ENCODE results near the gene SLX9. TPM values are rescaled to one million over a fixed set of nuclear protein-coding genes. Genes with fewer than 3 reads are reported as not detected.

The SLX9 gene
- total RNA-seq, 1 experiment from 2014 or later = 58.7 TPM

DNA sequence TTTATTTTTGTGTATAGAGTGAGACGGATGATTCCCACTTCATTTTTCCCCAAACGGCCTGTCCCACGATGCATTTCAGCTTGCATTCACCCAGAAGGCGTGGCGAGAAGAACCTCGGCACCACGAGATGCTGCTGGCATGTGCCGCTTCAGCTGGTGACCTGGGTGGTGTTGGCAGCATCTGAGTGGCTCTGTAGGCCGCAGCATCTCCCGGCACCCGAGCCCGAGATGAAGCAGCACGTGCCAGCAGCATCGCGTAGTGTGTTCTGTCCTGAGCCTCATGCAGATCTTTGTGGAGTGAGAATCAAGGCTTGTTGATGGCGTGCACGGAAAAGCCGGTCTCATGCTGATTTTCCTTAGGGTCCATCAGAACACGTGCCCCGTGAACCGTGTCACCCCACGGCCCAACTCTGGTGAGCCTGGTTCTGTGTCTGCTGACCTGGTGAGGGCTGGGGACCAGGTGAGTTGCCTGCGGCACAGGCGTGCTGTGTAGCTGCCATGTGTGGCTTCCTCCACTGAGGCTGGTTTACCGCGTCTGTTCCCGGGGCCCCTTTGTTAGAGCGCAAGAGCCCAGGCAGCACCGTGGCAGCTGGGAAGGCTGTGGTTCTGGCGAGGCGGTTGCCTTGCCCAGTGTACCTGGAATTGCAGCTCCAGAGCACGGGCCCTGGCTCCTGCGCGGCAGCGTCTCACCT lies 16.7 kb downstream of the SLX9 start:
- ChIA-PET CTCF (interaction anchor here (0.6 to 18.5 kb wide), 2 partner anchors 8 to 182 kb away, joined by 3 to 302 read pairs; no protein-coding TSS in a partner anchor), POLR2A (no interaction called here)
- no peaks in the 10 kb centered on the region for H3K9me3 Mint-ChIP-seq (ENCODE audit: unreplicated experiment)
- peaks cover 50% of the 10 kb centered on the region for H3K36me3 Mint-ChIP-seq (ENCODE audit: insufficient read depth, unreplicated experiment)
- H3K4me3 Mint-ChIP-seq (ENCODE audit: unreplicated experiment) = no peak overlapping the region
- DNase-seq (ENCODE audit: unreplicated experiment) = no peak
- no TSS peak for BruUV-seq (replicated peaks)
- intact Hi-C loops (cut with micrococcal nuclease) = no loop called here
- no peaks in the 10 kb centered on the region for H3K27me3 Mint-ChIP-seq (ENCODE audit: insufficient read depth, unreplicated experiment)
- H3K4me1 Mint-ChIP-seq (ENCODE audit: insufficient read depth, unreplicated experiment) = no peaks in the 10 kb centered on the region
- H3K27ac Mint-ChIP-seq (ENCODE audit: low read depth, unreplicated experiment) = no peak overlapping the region
- TF ChIP-seq, protein P1, sequence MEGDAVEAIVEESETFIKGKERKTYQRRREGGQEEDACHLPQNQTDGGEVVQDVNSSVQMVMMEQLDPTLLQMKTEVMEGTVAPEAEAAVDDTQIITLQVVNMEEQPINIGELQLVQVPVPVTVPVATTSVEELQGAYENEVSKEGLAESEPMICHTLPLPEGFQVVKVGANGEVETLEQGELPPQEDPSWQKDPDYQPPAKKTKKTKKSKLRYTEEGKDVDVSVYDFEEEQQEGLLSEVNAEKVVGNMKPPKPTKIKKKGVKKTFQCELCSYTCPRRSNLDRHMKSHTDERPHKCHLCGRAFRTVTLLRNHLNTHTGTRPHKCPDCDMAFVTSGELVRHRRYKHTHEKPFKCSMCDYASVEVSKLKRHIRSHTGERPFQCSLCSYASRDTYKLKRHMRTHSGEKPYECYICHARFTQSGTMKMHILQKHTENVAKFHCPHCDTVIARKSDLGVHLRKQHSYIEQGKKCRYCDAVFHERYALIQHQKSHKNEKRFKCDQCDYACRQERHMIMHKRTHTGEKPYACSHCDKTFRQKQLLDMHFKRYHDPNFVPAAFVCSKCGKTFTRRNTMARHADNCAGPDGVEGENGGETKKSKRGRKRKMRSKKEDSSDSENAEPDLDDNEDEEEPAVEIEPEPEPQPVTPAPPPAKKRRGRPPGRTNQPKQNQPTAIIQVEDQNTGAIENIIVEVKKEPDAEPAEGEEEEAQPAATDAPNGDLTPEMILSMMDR (IDR thresholded peaks at IDR 0.05; ENCODE audit: unreplicated experiment) = no peak

DNA sequence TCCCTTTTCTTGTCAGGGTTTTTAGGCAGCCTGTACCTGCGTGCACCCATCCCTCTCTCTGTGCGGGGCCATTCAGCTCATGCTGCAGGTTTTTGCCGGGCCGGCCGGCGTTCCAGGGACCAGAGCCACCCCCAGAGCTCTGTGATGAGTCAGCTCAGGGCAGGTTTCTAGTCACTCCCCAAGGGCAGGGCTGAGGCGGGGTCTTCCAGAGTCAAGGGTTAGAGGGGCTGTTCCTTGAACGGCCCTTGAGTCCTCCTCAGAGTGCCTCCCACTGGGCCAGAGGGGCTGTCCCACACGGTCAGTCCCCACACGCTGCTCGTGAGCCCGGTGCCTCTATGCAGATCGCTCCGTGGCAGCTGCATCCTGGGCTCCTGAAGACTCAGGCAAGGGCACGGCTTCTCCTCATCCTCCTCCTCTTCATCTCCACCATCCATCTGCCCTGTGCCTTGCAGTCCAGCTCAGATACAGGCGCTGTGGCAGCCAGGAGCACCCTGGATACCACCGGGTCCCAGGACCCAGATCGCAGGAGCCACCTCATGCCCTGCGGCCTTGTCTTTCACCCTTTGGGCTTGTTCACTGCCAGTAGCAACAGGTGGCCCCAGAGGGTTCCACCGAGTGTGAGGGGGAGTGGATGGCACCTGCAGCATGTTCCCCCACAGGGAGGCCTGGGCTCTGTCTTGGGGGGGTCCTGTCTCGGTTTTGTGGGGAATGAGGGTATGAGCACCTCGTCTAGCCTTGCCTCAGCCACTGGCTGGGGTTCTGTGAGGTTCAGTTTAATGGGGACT lies 17.4 kb downstream of the SLX9 start:
- intact Hi-C loops (cut with micrococcal nuclease) = no loop called here
- TF ChIP-seq, protein P1 (IDR thresholded peaks at IDR 0.05; ENCODE audit: unreplicated experiment) = no peak
- no peaks in the 10 kb centered on the region for H3K9me3 Mint-ChIP-seq (ENCODE audit: unreplicated experiment)
- peaks cover 56% of the 10 kb centered on the region for H3K36me3 Mint-ChIP-seq (ENCODE audit: insufficient read depth, unreplicated experiment)
- CTCF ChIA-PET = interaction anchor here (0.6 to 18.5 kb wide), 3 partner anchors 8 to 181 kb away, joined by 3 to 302 read pairs (median 7); no protein-coding TSS in a partner anchor
- POLR2A ChIA-PET = interaction anchor here (0.8 kb wide), 1 partner anchor 173 kb away, joined by 3 read pairs; no protein-coding TSS in a partner anchor
- DNase-seq (ENCODE audit: unreplicated experiment) = no peak
- no peak overlapping the region for H3K4me3 Mint-ChIP-seq (ENCODE audit: unreplicated experiment)
- H3K4me1 Mint-ChIP-seq (ENCODE audit: insufficient read depth, unreplicated experiment) = peaks cover 5% of the 10 kb centered on the region
- H3K27me3 Mint-ChIP-seq (ENCODE audit: insufficient read depth, unreplicated experiment) = no peaks in the 10 kb centered on the region
- no peak overlapping the region for H3K27ac Mint-ChIP-seq (ENCODE audit: low read depth, unreplicated experiment)
- BruUV-seq (replicated peaks) = no TSS peak

DNA sequence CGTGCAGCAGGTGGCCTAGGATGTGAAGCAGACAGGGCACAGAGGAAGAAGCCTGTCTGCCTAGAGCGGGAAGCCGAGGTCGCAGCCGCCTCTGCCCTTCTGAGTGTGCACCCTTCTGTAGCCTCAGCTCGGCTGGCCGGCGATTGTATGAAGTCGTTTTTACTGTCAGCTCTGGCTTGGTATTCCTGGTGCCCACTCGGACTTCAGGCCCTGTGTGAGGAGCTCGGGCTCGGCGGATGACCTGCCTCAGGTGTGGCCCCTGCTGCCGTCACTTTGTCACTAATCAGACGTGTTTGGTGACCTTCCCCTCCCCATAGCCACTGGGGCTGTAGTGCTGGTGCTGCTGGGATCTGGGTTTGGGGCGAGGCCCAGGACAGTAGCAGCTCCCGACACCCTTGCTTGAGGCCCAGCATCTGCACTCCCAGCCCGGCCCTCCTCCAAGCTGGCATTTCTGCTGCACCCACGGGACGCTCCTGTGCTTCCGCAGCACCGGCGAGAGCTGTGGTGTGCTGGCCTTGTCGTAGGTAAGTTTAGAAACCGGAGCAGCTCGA lies 18.1 kb downstream of the SLX9 start:
- intact Hi-C loops (cut with micrococcal nuclease) = no loop called here
- TF ChIP-seq, protein P1 (IDR thresholded peaks at IDR 0.05; ENCODE audit: unreplicated experiment) = no peak
- no peak for DNase-seq (ENCODE audit: unreplicated experiment)
- CTCF ChIA-PET = interaction anchor here (1.5 to 18.5 kb wide), 2 partner anchors 8 to 181 kb away, joined by 7 to 302 read pairs; no protein-coding TSS in a partner anchor
- Mint-ChIP-seq H3K9me3 (ENCODE audit: unreplicated experiment) (no peaks in the 10 kb centered on the region), H3K4me1 (ENCODE audit: insufficient read depth, unreplicated experiment) (peaks cover 12% of the 10 kb centered on the region), H3K27me3 (ENCODE audit: insufficient read depth, unreplicated experiment) (no peaks in the 10 kb centered on the region), H3K36me3 (ENCODE audit: insufficient read depth, unreplicated experiment) (peaks cover 63% of the 10 kb centered on the region), H3K4me3 (ENCODE audit: unreplicated experiment) (no peak overlapping the region), H3K27ac (ENCODE audit: low read depth, unreplicated experiment) (no peak overlapping the region)
- no TSS peak for BruUV-seq (replicated peaks)
- POLR2A ChIA-PET = interaction anchor here (0.8 kb wide), 1 partner anchor 172 kb away, joined by 3 read pairs; no protein-coding TSS in a partner anchor

Measured in MCF 10A (cell line).